K562 (cell line): ENCODE data around the gene USP7. TPM values are rescaled to one million over a fixed set of nuclear protein-coding genes. Genes with fewer than 3 reads are reported as not detected.
A peak's percentile ranks its signal among the peaks of the same experiment; 100 is the strongest.

Source experiments
- ATAC-seq: fragments of 200-7000 bp; cut with Tn5 transposase; 3 replicates; pipeline ENCODE4 v1.9.1; 2020; ENCODE audit warnings: moderate library complexity
- Bru-seq: library from RNA; stranded (reverse); fragments of 400-500 nt; gene quantifications from one replicate; lab custom pipeline; 2021; lab: Mats Ljungman, UMichigan
- BruChase-seq, 2 experiments: library from RNA; stranded (reverse); fragments of 400-500 nt; gene quantifications; one replicate each; lab custom pipeline; 2021; lab: Mats Ljungman, UMichigan
- BruUV-seq: library from RNA; stranded (reverse); fragments of 400-500 nt; replicated peaks from 2 replicates; lab custom pipeline; 2021; lab: Mats Ljungman, UMichigan
- CTCF ChIA-PET: fragments of 300-600 bp; formaldehyde crosslinking; extraction: SDS; loops from one replicate; lab custom pipeline; 2021; ENCODE audit warnings: low intra/inter-chr PET ratio; lab: Yijun Ruan, JAX
- POLR2A ChIA-PET: fragments of 300-600, 350-650 bp; sonication (Branson Sonifier 250); formaldehyde crosslinking; extraction: SDS; loops from one replicate; lab custom pipeline; 2021; ENCODE audit warnings: antibody characterized with exemption, inconsistent platforms; lab: Yijun Ruan, JAX
- DNase-seq, 4 experiments: peaks; one replicate each; pipeline versions ENCODE4 v3.0.0 to v3.0.0-alpha.2; 2011 to 2018; ENCODE audit warnings: low spot score in 3 of 4, mixed read lengths in 3 of 4; ENCODE audit errors: extremely low read depth in 1 of 4
- FAIRE-seq: peaks from 2 replicates; lab custom pipeline; 2011; peaks lifted over from hg19 to GRCh38; lab: Jason Lieb, UNC
- H2AFZ ChIP-seq: 2 replicates; pipeline ENCODE4 v1.6.0; 2011; ENCODE audit warnings: low read depth, low read length, control low read depth, inconsistent platforms
- H3K27ac ChIP-seq: fragments of 200-600 bp; 3 replicates; pipeline ENCODE4 v1.8.0; 2011; ENCODE audit warnings: low read depth, mild to moderate bottlenecking, control low read depth, inconsistent platforms, low read length, moderate library complexity, mixed read lengths; ENCODE audit errors: extremely low read depth
- H3K27me3 ChIP-seq, 2 experiments: fragments of 300-600 bp in 1 of 2; 2 replicates in 1 of 2; 3 replicates in 1 of 2; pipeline versions ENCODE4 v1.6.0 to v1.8.0; 2011; ENCODE audit warnings: inconsistent platforms in 2 of 2, low read length in 2 of 2, mild to moderate bottlenecking in 1 of 2, mixed read lengths in 1 of 2, moderate library complexity in 1 of 2; ENCODE audit not compliant: control insufficient read depth in 2 of 2, insufficient read depth in 2 of 2
- H3K36me3 ChIP-seq: fragments of 300-600 bp; 3 replicates; pipeline ENCODE4 v1.8.0; 2011; ENCODE audit warnings: mild to moderate bottlenecking, low read length, inconsistent platforms; ENCODE audit not compliant: control insufficient read depth, insufficient read depth
- H3K4me1 ChIP-seq, 2 experiments: fragments of 200-600 bp in 1 of 2; replicated peaks in 1 of 2; 2 replicates in 1 of 2; 3 replicates in 1 of 2; pipeline versions ENCODE4 v1.5.1 to v1.8.0; 2011; ENCODE audit warnings: inconsistent platforms in 2 of 2, low read length in 2 of 2, mild to moderate bottlenecking in 1 of 2, mixed read lengths in 1 of 2, moderate library complexity in 1 of 2; ENCODE audit not compliant: control insufficient read depth in 2 of 2, insufficient read depth in 2 of 2
- H3K4me2 ChIP-seq: 2 replicates; pipeline ENCODE4 v1.6.1; 2011; ENCODE audit warnings: low read length, control low read depth, inconsistent platforms, mixed read lengths; ENCODE audit not compliant: insufficient read depth
- H3K4me3 ChIP-seq: fragments of 200-600 bp; sonication (generic), shearing (Covaris generic); 2 replicates; pipeline ENCODE4 v1.5.1; 2016; ENCODE audit warnings: control low read depth, inconsistent platforms
- H3K79me2 ChIP-seq: fragments of 200-600 bp; 3 replicates; pipeline ENCODE4 v1.8.0; 2011; ENCODE audit warnings: low read length, inconsistent platforms; ENCODE audit not compliant: control insufficient read depth, insufficient read depth
- H3K9ac ChIP-seq, 2 experiments: 2 replicates each; pipeline versions ENCODE4 v1.6.0 to v1.6.1; 2011; ENCODE audit warnings: low read depth in 2 of 2, low read length in 2 of 2, control low read depth in 1 of 2, inconsistent platforms in 1 of 2, mild to moderate bottlenecking in 1 of 2, mixed read lengths in 1 of 2; ENCODE audit not compliant: insufficient read depth in 1 of 2
- H3K9me1 ChIP-seq: one replicate; pipeline ENCODE4 v1.6.0; 2011; ENCODE audit warnings: inconsistent platforms, mild to moderate bottlenecking, low read length, moderate library complexity; ENCODE audit not compliant: control insufficient read depth, insufficient read depth
- H3K9me3 ChIP-seq: replicated peaks from 2 replicates; pipeline ENCODE4 v1.5.1; 2011; ENCODE audit warnings: low read depth, low read length, inconsistent platforms; ENCODE audit not compliant: control insufficient read depth, insufficient read depth
- H4K20me1 ChIP-seq: replicated peaks from 2 replicates; pipeline ENCODE4 v1.6.1; 2011; ENCODE audit warnings: low read length, inconsistent platforms, mixed read lengths; ENCODE audit not compliant: control insufficient read depth, insufficient read depth
- CTCF ChIP-seq, 3 experiments: IDR thresholded peaks in 2 of 3; conservative IDR thresholded peaks in 1 of 3; 2 replicates each; pipeline ENCODE4 v1.5.1; 2011 to 2012; ENCODE audit warnings: low read length in 3 of 3, mild to moderate bottlenecking in 3 of 3, control low read depth in 2 of 3, improper control_type of control experiment in 1 of 3, inconsistent platforms in 1 of 3, low read depth in 1 of 3, mixed read lengths in 1 of 3, moderate library complexity in 1 of 3; ENCODE audit not compliant: insufficient read depth in 2 of 3
- FOSL1 ChIP-seq: fragments of 200-800 bp; sonication (Bioruptor generic); conservative IDR thresholded peaks from 2 replicates; pipeline ENCODE4 v1.6.1; 2016; ENCODE audit warnings: missing genetic modification characterization, missing compliant biosample characterization
- RBM25 ChIP-seq: fragments of 200-400 bp; formaldehyde crosslinking; IDR thresholded peaks from 2 replicates; pipeline ENCODE4 v1.6.1; 2018; ENCODE audit warnings: low read length, low read depth, moderate library complexity; ENCODE audit not compliant: severe bottlenecking
- SPI1 ChIP-seq: IDR thresholded peaks from 2 replicates; pipeline ENCODE4 v1.6.1; 2011; ENCODE audit warnings: low read depth, low read length, control low read depth, borderline replicate concordance
- TCF7 ChIP-seq: sonication (generic); IDR thresholded peaks from 2 replicates; pipeline ENCODE4 v1.6.1; 2016; ENCODE audit warnings: antibody characterized with exemption, borderline replicate concordance
- TFE3 ChIP-seq: fragments of 450-650 bp; formaldehyde crosslinking; IDR thresholded peaks from 2 replicates; pipeline ENCODE4 v1.4.0; 2020; ENCODE audit warnings: mild to moderate bottlenecking, mixed read lengths
- UBTF ChIP-seq, 2 experiments: IDR thresholded peaks; 2 replicates each; pipeline ENCODE4 v1.6.1; 2012; ENCODE audit warnings: improper control_type of control experiment in 2 of 2, low read depth in 2 of 2, low read length in 2 of 2, borderline replicate concordance in 1 of 2
- ZFPM2 ChIP-seq: fragments of 250-450 bp; sonication (Bioruptor Pico); IDR thresholded peaks from 2 replicates; pipeline ENCODE4 v1.5.1; 2022; ENCODE audit warnings: mild to moderate bottlenecking
- ZNF76 ChIP-seq: fragments of 250-450 bp; sonication (Bioruptor Pico); IDR thresholded peaks from 2 replicates; pipeline ENCODE4 v1.4.0; 2020; ENCODE audit warnings: mild to moderate bottlenecking, moderate library complexity, borderline replicate concordance
- WGBS: fragments of 100-300 bp; shearing (Covaris generic); methylation state at CpG from one replicate; pipeline ENCODE4 v1.1.6; 2016; ENCODE audit warnings: low coverage, mixed read lengths; ENCODE audit not compliant: insufficient coverage; ENCODE audit errors: missing lambda C conversion rate; 5-methylcytosine and 5-hydroxymethylcytosine counted together
- in situ Hi-C: fragments of 300-500 bp; cut with MboI; formaldehyde crosslinking; loops from 4 replicates; pipeline ENCODE4 v1.15.0; 2018; ENCODE audit warnings: inconsistent platforms, mixed read lengths
- intact Hi-C: fragments of 100-400 bp; cut with micrococcal nuclease; formaldehyde crosslinking; loops from 2 replicates; pipeline ENCODE4 v1.14.2; 2022
- long read RNA-seq, 3 experiments: library from polyadenylated mRNA in 2 of 3; library from RNA in 1 of 3; unstranded in 2 of 3; stranded (forward) in 1 of 3; transcript quantifications; one replicate each; pipeline ENCODE4 v2.0.0, GENCODE V29; 2019 to 2022
- polyA minus RNA-seq, 3 experiments: library from RNA; depleted of rRNA, polyadenylated mRNA; stranded (reverse); fragments of >200 nt; gene quantifications; 2 replicates each; pipeline ENCODE4 v1.2.3, GENCODE V29; 2011
- polyA plus RNA-seq, 8 experiments: library from polyadenylated mRNA; depleted of rRNA in 4 of 8; stranded (reverse) in 5 of 8; unstranded in 3 of 8; fragments of >200 nt; fragmentation: Nextera tagmentation in 2 of 8; fragmentation: Illumina TruSeq in 1 of 8; extraction: Ambion mirVana in 2 of 8; extraction: Trizol in 1 of 8; gene quantifications; 2 replicates each; pipeline versions ENCODE4 v1.2.1 to v1.2.3, GENCODE V29; 2011 to 2014; ENCODE audit warnings: inconsistent platforms in 1 of 8, missing spikeins in 1 of 8
- total RNA-seq, 7 experiments: library from RNA; depleted of rRNA in 6 of 7; stranded (reverse); fragments of >200 nt in 6 of 7; fragmentation: Illumina TruSeq in 2 of 7; extraction: Trizol in 2 of 7; gene quantifications; 2 replicates each; pipeline versions ENCODE4 v1.2.1 to v1.2.3, GENCODE V29; 2011 to 2021; ENCODE audit warnings: low replicate concordance in 1 of 7

Gene USP7
- total RNA-seq (2011; cell fraction: chromatin; rRNA removed; ENCODE audit: low replicate concordance), result 244 and 295 TPM in 2 replicates
- total RNA-seq (2011; cell fraction: nucleolus; rRNA removed), result 93.6 and 101 TPM in 2 replicates
- 137 and 186 TPM in 2 replicates for total RNA-seq (2011; cell fraction: nucleoplasm; rRNA removed)
- total RNA-seq (2014; rRNA removed) (57.9 and 62.9 TPM in 2 replicates), total RNA-seq (2014; rRNA removed; fragmentation: Illumina TruSeq; extraction: Trizol) (57.2 and 70.7 TPM in 2 replicates), total RNA-seq (2015; rRNA removed; fragmentation: Illumina TruSeq; extraction: Trizol) (57.2 and 59.0 TPM in 2 replicates), total RNA-seq (2021) (122 and 145 TPM in 2 replicates), polyA plus RNA-seq (2011; rRNA removed) (41.3 and 61.6 TPM in 2 replicates), polyA plus RNA-seq (2014; fragmentation: Illumina TruSeq; extraction: Trizol) (99.4 and 105 TPM in 2 replicates), polyA plus RNA-seq (2014; fragmentation: Nextera tagmentation; extraction: Ambion mirVana) (10 to 100 TPM; 17.1 to 27.2 TPM), polyA plus RNA-seq (2014; rRNA removed) (59.8 and 67.5 TPM in 2 replicates), polyA minus RNA-seq (2011; rRNA and poly(A)+ RNA removed) (81.7 and 93.4 TPM in 2 replicates), Bru-seq, nascent RNA (percentile 90 among the genes with signal in this experiment), BruChase-seq, experiment 1, labeled RNA remaining after a 2-hour chase (percentile 88 among the genes with signal in this experiment), BruChase-seq, experiment 2, labeled RNA remaining after a 6-hour chase (percentile 92 among the genes with signal in this experiment)
- 7.9 and 16.6 TPM in 2 replicates for polyA plus RNA-seq (2011; cell fraction: cytosol; rRNA removed)
- 99.3 and 104 TPM in 2 replicates for polyA plus RNA-seq (2011; cell fraction: nucleus; rRNA removed)
- polyA plus RNA-seq (2012), result 52.2 and 73.8 TPM in 2 replicates
- 52.1 and 68.3 TPM in 2 replicates for polyA minus RNA-seq (2011; cell fraction: cytosol; rRNA and poly(A)+ RNA removed)
- 61.3 and 130 TPM in 2 replicates for polyA minus RNA-seq (2011; cell fraction: nucleus; rRNA and poly(A)+ RNA removed)
- long read RNA-seq, experiment 1, full-length matches to known transcripts, result 235 of 458 reads
- long read RNA-seq, experiment 1, partial matches to known transcripts, result 127 of 458 reads
- long read RNA-seq, experiment 1, other reads (novel, unspliced or antisense), result 96 of 458 reads
- long read RNA-seq, experiment 2, partial matches to known transcripts, result 46 of 124 reads
- long read RNA-seq, experiment 2, other reads (novel, unspliced or antisense), result 78 of 124 reads
- long read RNA-seq, experiment 3, partial matches to known transcripts, result 16 of 22 reads
- long read RNA-seq, experiment 3, other reads (novel, unspliced or antisense), result 6 of 22 reads

GRCh38 chr16:8963821-8964441 lies at the start of gene USP7:
Gene USP7 (minus strand): TSS chr16:8963906. CDS start chr16:8963285, 621 bp downstream.
- H3K27me3 ChIP-seq, result no peaks in the 10 kb centered on the region
- ChIA-PET POLR2A (interaction anchor here (0.6 to 1.1 kb wide), 6 partner anchors 11 to 146 kb away, joined by 3 to 6 read pairs (median 3); no protein-coding TSS in a partner anchor), CTCF (no interaction called here)
- FAIRE-seq, result no peak
- peaks cover 36% of the 10 kb centered on the region for H4K20me1 ChIP-seq
- peak; percentile 91 for ATAC-seq
- peak within 1 kb of the TSS; percentile 91 for H3K4me2 ChIP-seq
- in situ Hi-C loops (no loop called here), intact Hi-C loops (loop anchor here (5.0 kb wide), 1 partner anchor 43 kb away; no protein-coding TSS in a partner anchor)
- peaks cover 32 to 48% of the 10 kb centered on the region in 2 experiments for H3K4me1 ChIP-seq
- peak within 1 kb of the TSS; percentile 92 for H2AFZ ChIP-seq
- H3K9ac ChIP-seq, result peak within 1 kb of the TSS; percentile 68 to 97
- WGBS, result under 1% methylated on average over 52 of the region's 79 CpGs
- peak within 1 kb of the TSS; percentile 60 for H3K4me3 ChIP-seq
- H3K9me1 ChIP-seq, result no peaks in the 10 kb centered on the region
- peak; percentile 93 to 94 (median 93) for DNase-seq
- BruUV-seq, result TSS peak; percentile 76
- H3K27ac ChIP-seq, result peak within 1 kb of the TSS; percentile 65
- no peaks in the 10 kb centered on the region for H3K9me3 ChIP-seq
- H3K79me2 ChIP-seq, result peaks cover 42% of the 10 kb centered on the region
- 0 out of 3 replicates have a peak, but pooled peaks cover 4% of the 10 kb centered on the region for H3K36me3 ChIP-seq
- TF ChIP-seq ZNF76 (CRISPR knock-in tag) (no peak), ZFPM2 (no peak), UBTF (IDR thresholded peaks at IDR 0.05; ENCODE audit: borderline replicate concordance in 1 of 2, low read depth in 2 of 2, low read length in 2 of 2) (peak in 1 of 2 experiments; percentile 3; a peak in 2 of 4 replicates), CTCF (IDR thresholded peaks at IDR 0.05 in 2 of 3, conservative IDR thresholded peaks at IDR 0.05 in 1 of 3; ENCODE audit: insufficient read depth in 2 of 3, low read depth in 1 of 3, low read length in 3 of 3) (0 out of 6 replicates have a peak, but pooled peaks of 1 of the 3 experiments have one; percentile 4), TCF7 (no peak), RBM25 (no peak), FOSL1 (tag) (no peak), SPI1 (no peak), TFE3 (CRISPR knock-in tag) (no peak)
